ENCODE results near the gene EDEM1.

The EDEM1 gene

DNA sequence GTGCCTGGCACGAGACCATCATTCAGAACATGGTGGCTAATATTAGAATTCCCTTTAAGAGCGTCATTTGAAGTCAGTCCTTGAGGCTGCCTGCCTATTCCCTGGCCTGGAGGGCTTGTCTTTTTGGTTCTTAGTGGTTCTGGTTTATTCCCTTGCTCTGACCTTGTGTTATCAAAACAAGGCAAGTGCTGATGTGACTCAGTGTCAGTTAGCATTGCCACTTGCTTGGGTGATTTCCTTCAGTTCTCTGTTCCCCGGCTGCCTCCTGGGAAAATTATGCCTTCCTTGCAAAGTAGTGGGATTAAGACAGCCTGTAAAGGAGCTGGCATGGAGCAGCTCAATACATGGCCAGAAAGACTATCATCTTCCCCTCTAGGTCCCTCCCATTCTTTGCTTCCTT lies 64.6 kb downstream of the EDEM1 start:
- no peak overlapping the region for H3K4me3 ChIP-seq (ENCODE audit: low read depth, low read length)
- DNase-seq (ENCODE audit: low read depth) = no peak
- TF ChIP-seq CTCF (IDR thresholded peaks at IDR 0.05; ENCODE audit: low read depth, low read length, missing control alignments) = no peak

DNA sequence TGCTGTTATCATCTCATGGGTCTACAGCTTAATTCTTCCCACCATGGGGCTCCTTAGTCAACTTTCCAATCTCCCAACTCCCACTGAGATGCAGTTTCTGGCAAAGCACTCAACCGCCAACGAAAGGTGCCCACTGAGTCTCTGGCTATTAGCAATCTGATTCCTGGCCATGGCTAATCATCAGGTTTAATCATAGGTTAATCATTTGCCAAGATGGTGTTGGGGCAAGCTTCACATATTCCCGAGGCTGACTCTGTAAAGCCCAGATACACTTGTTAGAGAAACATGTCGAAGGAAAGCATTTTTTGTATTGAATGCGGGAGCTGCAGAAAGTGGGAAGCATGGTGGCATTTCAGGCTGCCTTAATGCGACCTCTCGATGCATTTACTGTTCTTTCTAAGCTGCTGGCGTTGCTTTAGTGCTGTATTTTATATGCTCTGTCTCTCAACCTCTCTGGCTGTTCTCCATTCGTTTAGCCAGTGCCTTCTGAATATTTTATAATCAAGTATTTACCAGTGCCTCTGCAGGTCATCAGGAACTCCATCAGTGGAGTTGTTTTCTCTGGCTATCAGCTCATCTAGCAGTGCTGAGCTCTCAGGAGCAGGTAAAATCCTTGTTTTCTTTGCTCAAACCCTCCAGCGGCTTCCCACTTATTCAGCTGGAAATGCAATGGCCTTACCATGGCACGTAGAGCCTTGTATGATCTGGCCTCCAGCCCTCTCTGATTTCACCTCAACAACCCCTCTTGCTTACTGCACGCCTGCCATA lies 67.0 kb downstream of the EDEM1 start:
- no peak for DNase-seq (ENCODE audit: low read depth)
- no peak overlapping the region for H3K4me3 ChIP-seq (ENCODE audit: low read depth, low read length)
- TF ChIP-seq CTCF (IDR thresholded peaks at IDR 0.05; ENCODE audit: low read depth, low read length, missing control alignments) = no peak

DNA sequence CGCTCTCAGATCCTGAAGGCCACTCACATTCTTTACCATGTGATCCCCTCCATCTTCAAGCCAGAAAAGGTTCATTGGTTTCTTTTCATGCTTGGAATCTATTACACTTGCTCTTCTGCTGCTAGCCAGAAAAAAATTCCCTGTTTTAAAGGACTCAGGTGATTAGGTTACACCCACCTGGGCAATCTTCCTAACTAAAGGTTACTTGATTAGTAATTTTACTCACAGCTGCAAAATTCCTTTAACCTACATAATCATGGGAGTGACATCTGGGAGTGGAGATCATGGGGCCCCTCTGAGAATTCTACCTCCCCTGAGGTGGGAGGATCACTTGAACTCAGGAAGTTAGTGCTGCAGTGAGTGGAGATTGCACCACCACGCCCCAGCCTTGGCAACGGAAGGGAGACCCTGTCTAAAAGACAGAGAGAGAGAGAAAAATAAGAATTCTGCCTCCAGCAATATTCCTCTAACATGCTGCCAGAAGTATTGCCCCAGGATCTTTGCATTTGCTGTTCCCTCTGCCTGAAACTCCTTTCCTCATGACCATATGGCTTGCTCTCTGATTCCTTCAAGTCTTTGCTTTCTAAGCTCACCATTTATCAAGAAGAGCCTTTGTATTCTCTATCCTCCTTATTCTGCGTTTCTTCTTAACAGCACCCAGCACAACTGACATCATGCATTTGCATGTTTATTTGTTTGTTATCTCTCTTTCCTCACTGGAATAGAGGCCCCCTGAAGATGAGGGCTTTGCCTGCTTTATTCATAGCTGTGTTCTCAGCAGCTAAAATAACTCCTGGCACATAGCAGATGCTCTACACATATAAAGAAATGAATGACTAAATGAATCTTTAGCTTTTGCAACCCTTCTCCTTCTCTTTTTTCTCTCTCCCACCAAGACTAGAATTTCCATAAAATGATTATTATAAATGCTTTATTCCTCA lies 68.2 kb downstream of the EDEM1 start:
- DNase-seq (ENCODE audit: low read depth) = no peak
- TF ChIP-seq CTCF (IDR thresholded peaks at IDR 0.05; ENCODE audit: low read depth, low read length, missing control alignments) = no peak
- no peak overlapping the region for H3K4me3 ChIP-seq (ENCODE audit: low read depth, low read length)

- TF ChIP-seq CTCF (IDR thresholded peaks at IDR 0.05; ENCODE audit: low read depth, low read length, missing control alignments) = no peak
- H3K4me3 ChIP-seq (ENCODE audit: low read depth, low read length) = no peak overlapping the region
- DNase-seq (ENCODE audit: low read depth) = no peak
Observed at GRCh38 chr3:5258526-5258925, 71.0 kb downstream of the EDEM1 start.

DNA sequence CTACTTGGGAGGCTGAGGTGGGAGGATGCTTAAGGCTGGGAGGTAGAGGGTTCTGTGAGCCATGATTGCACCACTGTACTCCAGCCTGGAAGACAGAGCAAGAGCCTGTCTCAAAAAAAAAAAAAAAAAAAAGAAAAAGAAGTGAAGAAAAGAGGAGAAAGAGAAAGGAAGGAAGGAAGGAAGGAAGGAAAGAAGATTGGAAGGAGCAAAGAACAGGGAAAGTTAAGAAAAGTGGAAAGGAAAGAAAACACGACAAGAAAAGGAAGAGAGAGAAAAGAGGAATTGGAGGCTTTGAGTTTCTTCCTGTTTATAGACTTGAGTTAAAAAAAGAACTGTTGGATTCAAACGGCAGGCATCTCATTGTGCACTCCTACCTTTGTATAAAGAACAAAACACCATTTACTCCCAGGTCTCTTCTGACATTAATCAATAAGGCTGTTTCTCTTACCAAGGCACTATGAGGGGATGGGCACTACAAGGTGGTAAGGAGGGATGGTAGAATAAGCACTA lies 73.5 kb downstream of the EDEM1 start:
- no peak overlapping the region for H3K4me3 ChIP-seq (ENCODE audit: low read depth, low read length)
- no peak for DNase-seq (ENCODE audit: low read depth)
- TF ChIP-seq CTCF (IDR thresholded peaks at IDR 0.05; ENCODE audit: low read depth, low read length, missing control alignments) = no peak

- no peak for TF ChIP-seq CTCF (IDR thresholded peaks at IDR 0.05; ENCODE audit: low read depth, low read length, missing control alignments)
- no peak overlapping the region for H3K4me3 ChIP-seq (ENCODE audit: low read depth, low read length)
- DNase-seq (ENCODE audit: low read depth) = no peak
Observed at GRCh38 chr3:5262507-5262906, 75.0 kb downstream of the EDEM1 start.

Measured in GM12864 (cell line).